ENCODE results near the gene SLC29A1.

The SLC29A1 gene

GRCh38 chr6:44223319-44224028 lies at the start of gene SLC29A1:
Gene SLC29A1 (plus strand): TSS chr6:44223595. CDS start chr6:44227314, 3,719 bp downstream.
- 0 out of 2 replicates have a peak, but pooled peaks have one; percentile 11 for TF ChIP-seq CTCF (conservative IDR thresholded peaks at IDR 0.05; ENCODE audit: low read depth)
- CTCF ChIA-PET = interaction anchor here (0.6 to 2.7 kb wide), 4 partner anchors 10 to 51 kb away, joined by 3 to 11 read pairs (median 5); no protein-coding TSS in a partner anchor
- DNase-seq (ENCODE audit: low spot score) = peak; percentile 87
- POLR2A ChIA-PET (ENCODE audit: low non-redundant PET) = interaction anchor here (0.5 to 0.6 kb wide), 3 partner anchors 10 to 280 kb away, joined by 3 read pairs; no protein-coding TSS in a partner anchor
- H3K27ac ChIP-seq = peak within 1 kb of the TSS; percentile 86

- no peak overlapping the region for H3K27ac ChIP-seq
- no peak for DNase-seq (ENCODE audit: low spot score)
- ChIA-PET POLR2A (ENCODE audit: low non-redundant PET) (no interaction called here), CTCF (interaction anchor here (1.0 kb wide), 1 partner anchor 58 kb away, joined by 3 read pairs; no protein-coding TSS in a partner anchor)
- no peak for TF ChIP-seq CTCF (conservative IDR thresholded peaks at IDR 0.05; ENCODE audit: low read depth)
Measured at GRCh38 chr6:44176130-44176761, 47.1 kb upstream of the SLC29A1 start.

- DNase-seq (ENCODE audit: low spot score) = no peak
- TF ChIP-seq CTCF (conservative IDR thresholded peaks at IDR 0.05; ENCODE audit: low read depth) = no peak
- ChIA-PET POLR2A (ENCODE audit: low non-redundant PET) (no interaction called here), CTCF (interaction anchor here (1.0 kb wide), 1 partner anchor 58 kb away, joined by 3 read pairs; no protein-coding TSS in a partner anchor)
- peak overlapping the region; percentile 84 for H3K27ac ChIP-seq
Measured at GRCh38 chr6:44176762-44177509, 46.5 kb upstream of the SLC29A1 start.

- peak overlapping the region; percentile 84 for H3K27ac ChIP-seq
- TF ChIP-seq CTCF (conservative IDR thresholded peaks at IDR 0.05; ENCODE audit: low read depth) = no peak
- POLR2A ChIA-PET (ENCODE audit: low non-redundant PET) = no interaction called here
- CTCF ChIA-PET = interaction anchor here (0.7 to 1.2 kb wide), 2 partner anchors 43 to 52 kb away, joined by 3 to 5 read pairs; no protein-coding TSS in a partner anchor
- DNase-seq (ENCODE audit: low spot score) = peak; percentile 45
Measured at GRCh38 chr6:44177691-44178423, 45.5 kb upstream of the SLC29A1 start.

GRCh38 chr6:44178424-44179071 lies 44.8 kb upstream of the SLC29A1 start:
- TF ChIP-seq CTCF (conservative IDR thresholded peaks at IDR 0.05; ENCODE audit: low read depth) = no peak
- ChIA-PET CTCF (interaction anchor here (0.7 to 1.2 kb wide), 2 partner anchors 43 to 51 kb away, joined by 3 to 5 read pairs; no protein-coding TSS in a partner anchor), POLR2A (ENCODE audit: low non-redundant PET) (interaction anchor here (0.6 kb wide), 1 partner anchor 45 kb away, joined by 3 read pairs; the partner anchor contains the start of gene SLC29A1)
- peak overlapping the region; percentile 84 for H3K27ac ChIP-seq
- no peak for DNase-seq (ENCODE audit: low spot score)

All from RWPE1 (cell line).